ENCODE results near the gene ROR1.

The ROR1 gene

DNA sequence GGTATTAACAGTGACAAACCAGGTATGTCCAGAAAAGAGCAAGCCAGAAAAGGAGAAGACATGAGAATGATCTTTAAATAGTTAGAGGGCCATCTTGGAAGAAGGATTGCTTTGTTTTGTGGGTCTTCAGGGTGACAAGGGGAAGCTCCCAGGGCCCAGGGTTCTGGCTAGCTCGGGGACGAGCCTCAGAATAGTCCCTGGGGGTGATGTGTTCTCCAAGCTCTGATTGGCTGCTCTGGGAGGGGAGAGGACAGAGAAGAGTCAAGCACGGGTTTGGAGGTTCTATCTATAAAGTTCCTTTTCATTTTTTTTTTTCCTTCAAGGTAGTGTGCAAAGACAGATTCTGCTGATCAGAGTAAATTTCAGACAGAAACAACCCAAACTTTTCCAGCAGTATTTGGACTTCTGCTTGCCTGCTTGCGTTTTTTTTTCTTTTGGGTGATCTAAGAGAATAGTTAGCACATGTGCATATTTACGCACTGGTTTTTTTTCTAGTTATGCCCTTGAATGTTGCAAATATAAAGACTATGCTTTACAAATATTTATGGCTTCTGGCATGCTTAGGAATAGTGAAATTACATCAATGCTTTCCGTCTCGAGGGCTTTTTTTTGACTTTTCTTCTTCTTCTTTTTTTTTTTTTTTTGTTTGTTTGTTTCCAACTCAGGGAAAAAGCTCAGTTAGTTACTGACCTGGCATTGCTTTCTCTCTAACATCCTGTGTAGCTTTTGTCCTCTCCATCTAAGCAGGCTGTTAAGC is 59.7 kb downstream of the ROR1 start:
- in situ Hi-C loops (cut with HindIII; ENCODE audit: low pct_ligation_motif_present, low pct_unique_long_range_greater_than_20kb, low sequenced_read_pairs) = no loop called here
- DNase-seq = no peak

DNA sequence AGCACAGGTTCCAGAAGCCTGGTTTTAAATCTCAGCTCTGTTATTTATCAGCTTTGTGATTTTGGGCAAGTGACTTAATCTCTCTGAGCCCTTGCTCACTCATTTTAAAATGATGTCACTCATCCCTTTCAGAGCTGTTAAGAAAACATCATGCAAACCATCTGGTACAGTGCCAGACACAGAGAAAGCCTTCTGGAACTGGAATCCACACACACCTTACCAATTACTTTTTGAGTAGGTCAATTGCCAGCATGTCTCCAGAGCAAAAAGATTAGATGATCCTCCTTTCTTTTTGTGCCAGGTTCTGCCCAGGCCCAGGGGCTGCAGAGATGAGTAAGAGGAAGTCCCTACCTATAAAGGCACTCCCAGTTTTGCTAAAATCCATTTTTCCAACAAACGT is 61.3 kb downstream of the ROR1 start:
- in situ Hi-C loops (cut with HindIII; ENCODE audit: low pct_ligation_motif_present, low pct_unique_long_range_greater_than_20kb, low sequenced_read_pairs) = no loop called here

DNA sequence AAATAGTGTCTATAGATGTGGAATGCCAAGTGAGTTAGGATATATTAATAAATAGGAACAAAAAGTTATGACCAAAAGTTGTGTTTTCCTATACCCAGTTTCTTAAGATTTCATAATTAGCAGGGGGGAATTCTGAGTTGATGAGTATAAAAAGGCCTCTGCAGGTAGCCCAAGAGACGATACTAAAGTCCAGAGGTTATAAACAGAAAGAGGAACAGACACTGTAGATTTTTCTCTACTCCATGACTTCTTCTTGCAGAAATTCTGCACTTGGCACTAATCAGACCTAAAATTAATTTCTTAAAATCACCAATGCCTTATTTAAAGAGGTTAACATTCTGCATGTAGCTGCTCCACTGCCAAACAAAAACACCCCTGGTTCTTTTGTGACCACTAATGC is 62.6 kb downstream of the ROR1 start:
- no peak for DNase-seq
- in situ Hi-C loops (cut with HindIII; ENCODE audit: low pct_ligation_motif_present, low pct_unique_long_range_greater_than_20kb, low sequenced_read_pairs) = no loop called here

More for the DNA sequence above, 61.3 kb downstream of the ROR1 start:
- DNase-seq = no peak

DNA sequence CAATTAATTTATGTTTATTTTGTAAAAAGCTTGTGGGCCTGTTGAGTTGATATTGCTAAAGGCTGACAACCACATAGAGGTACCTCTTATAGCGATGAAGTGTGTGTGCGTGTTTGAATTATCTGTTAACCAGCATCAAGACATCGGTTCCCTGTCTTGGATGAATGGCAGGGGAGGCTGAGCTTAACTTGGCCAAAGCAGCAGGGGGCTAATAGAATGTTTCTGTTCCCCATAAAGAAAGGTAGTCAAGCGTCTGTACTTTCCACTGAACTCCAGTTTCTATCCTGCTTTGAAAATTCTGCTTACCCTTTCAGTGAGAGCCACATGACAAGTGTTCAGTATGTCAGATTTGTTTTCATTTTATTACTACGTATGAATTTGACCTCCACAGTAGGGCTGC is 63.0 kb downstream of the ROR1 start:
- in situ Hi-C loops (cut with HindIII; ENCODE audit: low pct_ligation_motif_present, low pct_unique_long_range_greater_than_20kb, low sequenced_read_pairs) = no loop called here
- no peak for DNase-seq

DNA sequence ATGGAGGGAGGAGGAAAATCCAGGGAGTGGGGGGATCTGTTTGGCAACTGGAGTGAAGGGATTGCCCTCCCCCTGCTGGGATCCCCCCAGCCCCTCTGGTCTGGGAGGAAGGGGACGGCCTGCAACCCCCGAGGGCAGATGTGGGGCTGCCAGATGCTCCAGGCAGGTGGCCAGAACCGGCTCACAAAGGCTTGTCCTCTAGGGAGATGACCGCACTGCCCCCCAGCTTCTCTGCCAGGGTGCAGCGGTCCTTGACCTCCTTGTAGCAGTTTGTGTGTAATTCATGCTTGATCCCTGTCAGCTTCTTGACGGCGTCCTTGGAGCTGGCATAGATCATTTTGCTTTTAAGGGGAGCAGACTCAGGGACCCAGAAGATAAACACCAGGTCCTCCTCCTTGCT is 69.2 kb downstream of the ROR1 start:
- in situ Hi-C loops (cut with HindIII; ENCODE audit: low pct_ligation_motif_present, low pct_unique_long_range_greater_than_20kb, low sequenced_read_pairs) = no loop called here
- DNase-seq = no peak

DNA sequence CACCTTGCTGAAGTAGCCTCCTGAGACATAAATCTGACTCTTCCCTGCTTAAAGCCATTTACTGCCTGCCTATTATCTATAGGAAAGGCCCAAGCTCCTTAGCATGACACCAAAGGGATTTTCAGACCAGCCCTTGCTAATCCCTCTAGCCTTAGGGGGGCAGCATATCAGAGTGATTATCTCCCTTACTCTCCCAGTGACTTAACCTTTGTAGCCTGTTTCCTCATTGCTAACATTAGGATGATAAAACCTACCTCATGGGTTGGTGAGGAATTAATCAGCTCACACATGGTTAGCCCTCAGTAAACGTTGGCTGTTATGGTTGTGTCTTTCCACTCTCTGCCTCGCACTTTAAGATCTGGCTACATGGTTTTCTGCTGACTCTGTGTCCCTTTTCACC is 70.1 kb downstream of the ROR1 start:
- in situ Hi-C loops (cut with HindIII; ENCODE audit: low pct_ligation_motif_present, low pct_unique_long_range_greater_than_20kb, low sequenced_read_pairs) = no loop called here
- DNase-seq = no peak

DNA sequence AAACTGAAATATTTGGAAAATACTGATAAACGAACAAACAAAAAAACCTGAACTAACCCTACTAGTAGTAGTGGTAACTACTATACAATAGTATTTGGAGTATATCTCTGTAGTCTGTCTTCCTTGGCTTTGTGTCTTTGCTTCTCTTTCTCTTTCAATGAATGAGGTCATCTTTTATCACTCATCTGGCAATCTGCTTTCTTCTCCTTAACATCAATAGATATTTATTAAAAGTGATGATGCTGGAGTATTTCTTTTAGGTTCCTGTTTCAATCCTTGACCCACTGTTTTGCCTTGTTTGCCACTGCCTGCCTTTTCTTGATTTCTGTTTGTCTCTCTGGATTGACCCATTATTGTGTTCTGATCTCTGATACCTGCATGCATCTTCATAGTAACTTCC is 71.5 kb downstream of the ROR1 start:
- DNase-seq = no peak
- in situ Hi-C loops (cut with HindIII; ENCODE audit: low pct_ligation_motif_present, low pct_unique_long_range_greater_than_20kb, low sequenced_read_pairs) = no loop called here

DNA sequence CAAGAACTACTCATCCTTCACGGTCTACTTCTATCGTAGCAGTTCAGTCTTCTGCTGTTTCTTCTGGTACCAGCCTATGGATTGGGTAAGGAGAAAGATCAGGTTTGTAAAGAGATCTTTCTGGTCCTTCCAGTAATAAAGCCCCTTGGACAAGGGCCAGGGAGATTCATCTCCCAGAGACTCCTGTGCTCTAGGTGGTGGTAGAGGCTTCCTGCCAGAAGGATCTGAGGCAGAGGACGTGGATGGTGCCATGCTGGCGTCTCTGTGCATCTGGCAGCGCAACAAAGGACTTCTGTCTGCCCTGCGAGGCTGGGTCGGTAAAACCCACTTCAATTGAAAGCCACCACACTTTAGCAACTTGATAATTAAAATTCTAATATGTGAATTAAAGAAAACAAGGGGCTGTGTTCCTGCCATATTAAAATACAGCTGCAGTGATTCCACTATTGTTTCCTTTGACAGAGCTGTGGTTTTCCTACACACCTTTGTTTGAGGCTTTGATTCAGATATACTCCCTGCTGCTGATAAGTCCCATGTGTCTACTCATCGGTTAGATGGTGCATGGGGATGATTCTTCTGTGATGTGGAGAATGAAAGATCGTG is 73.6 kb downstream of the ROR1 start:
- in situ Hi-C loops (cut with HindIII; ENCODE audit: low pct_ligation_motif_present, low pct_unique_long_range_greater_than_20kb, low sequenced_read_pairs) = no loop called here
- DNase-seq = no peak

DNA sequence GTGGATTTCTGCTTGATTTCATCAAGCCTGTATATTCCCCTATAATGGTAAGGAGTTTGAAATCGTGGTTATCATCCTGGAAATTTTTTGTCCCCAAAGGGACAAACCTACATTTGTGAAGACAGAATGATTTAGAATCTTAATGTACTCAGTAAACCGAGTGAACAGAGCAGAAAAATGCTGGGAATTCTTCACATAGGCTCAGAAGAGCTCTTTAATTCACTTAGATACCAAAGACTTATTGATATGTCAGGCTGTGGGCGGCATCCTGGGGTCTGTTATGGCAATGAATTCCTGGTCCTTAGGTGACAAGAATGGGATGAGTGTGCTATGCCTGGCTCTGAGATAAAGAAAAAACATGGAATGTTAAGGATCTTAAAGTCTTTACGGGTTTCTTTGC is 74.9 kb downstream of the ROR1 start:
- in situ Hi-C loops (cut with HindIII; ENCODE audit: low pct_ligation_motif_present, low pct_unique_long_range_greater_than_20kb, low sequenced_read_pairs) = no loop called here
- DNase-seq = no peak

DNA sequence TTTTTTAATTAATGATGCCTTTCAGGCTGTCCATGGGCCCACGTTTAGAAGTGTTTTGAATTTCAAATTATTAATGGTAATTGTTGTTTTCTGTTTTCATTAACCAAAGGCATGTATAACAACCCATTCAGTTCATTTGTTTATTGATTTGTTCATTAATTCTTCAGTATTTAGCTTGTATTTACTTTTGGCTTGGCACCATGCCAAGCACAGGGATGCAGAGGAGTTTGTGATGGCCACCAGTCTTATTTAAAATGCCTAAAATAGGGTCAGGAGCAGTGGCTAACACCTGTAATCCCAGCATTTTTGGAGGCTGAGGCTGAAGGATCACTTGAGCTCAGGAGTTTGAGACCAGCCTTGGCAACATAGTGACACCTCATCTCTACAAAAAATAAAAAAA is 75.3 kb downstream of the ROR1 start:
- DNase-seq = no peak
- in situ Hi-C loops (cut with HindIII; ENCODE audit: low pct_ligation_motif_present, low pct_unique_long_range_greater_than_20kb, low sequenced_read_pairs) = no loop called here

DNA sequence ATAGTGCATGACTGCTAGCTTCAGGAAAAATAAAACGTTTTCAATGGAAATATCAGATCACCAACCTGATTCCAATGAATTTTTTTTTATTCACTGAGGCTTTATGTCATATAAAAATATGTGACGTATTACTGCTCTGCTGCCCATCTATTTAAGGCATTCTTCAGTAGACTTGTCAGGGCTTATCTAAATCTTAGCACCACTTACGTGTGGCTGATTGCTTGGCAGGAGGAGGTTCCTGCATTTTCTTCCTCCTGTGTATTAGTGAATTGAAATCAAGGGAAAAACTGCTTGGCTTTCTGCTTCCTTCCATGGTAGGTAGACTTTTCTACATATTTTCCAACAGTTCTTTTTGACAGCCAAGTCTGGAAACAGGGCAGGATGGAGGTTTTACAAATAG is 80.3 kb downstream of the ROR1 start:
- in situ Hi-C loops (cut with HindIII; ENCODE audit: low pct_ligation_motif_present, low pct_unique_long_range_greater_than_20kb, low sequenced_read_pairs) = no loop called here

DNA sequence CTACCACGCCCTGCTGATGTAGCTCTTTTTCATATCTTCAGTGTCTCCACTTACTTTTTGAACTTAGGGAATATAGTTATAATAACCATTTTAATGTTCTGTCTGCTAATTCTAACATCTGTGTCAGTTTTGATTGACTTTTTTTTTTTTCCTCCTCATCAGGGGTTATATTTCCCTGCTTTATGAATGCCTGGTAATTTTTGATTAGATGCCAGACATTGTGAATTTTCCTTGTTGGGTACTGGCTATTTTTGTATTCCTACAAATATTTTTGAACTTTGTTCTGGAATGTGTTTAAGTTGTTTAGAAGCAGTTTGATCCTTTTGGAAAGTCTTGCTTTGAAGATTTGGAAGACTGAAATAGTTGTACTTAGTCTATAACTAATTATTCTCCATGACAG is 82.1 kb downstream of the ROR1 start:
- DNase-seq = no peak
- in situ Hi-C loops (cut with HindIII; ENCODE audit: low pct_ligation_motif_present, low pct_unique_long_range_greater_than_20kb, low sequenced_read_pairs) = no loop called here

More for the DNA sequence above, 80.3 kb downstream of the ROR1 start:
- DNase-seq = no peak

DNA sequence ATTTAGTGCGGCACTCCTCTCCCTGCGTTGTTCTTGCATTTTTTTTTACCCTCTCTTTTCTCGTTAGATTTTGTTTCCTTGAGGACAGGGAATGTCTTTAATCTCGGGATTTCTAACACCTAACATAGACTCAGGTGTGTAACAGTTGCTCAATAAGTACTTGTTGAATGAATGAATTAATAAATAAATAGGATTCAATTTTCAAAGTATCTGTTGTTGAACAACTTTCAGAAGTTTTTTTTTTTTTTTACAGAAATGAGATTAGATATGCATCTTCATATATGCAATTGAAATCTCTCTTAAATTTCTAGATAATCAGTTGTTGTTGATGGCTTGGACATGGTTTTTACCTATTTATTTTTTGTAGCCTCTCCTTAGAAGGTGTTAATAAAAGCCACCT is 83.1 kb downstream of the ROR1 start:
- in situ Hi-C loops (cut with HindIII; ENCODE audit: low pct_ligation_motif_present, low pct_unique_long_range_greater_than_20kb, low sequenced_read_pairs) = no loop called here
- DNase-seq = no peak

DNA sequence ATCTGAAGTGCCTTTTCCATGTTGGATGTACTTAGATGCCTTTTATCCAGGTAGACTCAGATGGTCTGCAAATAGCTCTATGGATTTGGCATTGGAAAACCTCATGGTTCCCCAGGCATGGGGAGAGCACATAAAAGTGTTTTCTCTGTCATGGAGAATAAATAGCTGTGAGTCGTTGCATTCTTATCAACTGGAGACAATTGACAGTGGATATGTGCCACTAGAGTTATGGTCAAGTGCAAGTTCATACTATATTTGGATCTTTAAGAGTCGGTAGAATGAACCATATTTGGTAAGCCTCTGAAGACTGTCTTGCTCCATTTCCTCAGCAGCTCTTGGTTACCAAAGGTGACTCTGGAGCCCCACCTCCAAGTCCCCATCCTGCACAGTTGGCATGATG is 83.7 kb downstream of the ROR1 start:
- no peak for DNase-seq
- in situ Hi-C loops (cut with HindIII; ENCODE audit: low pct_ligation_motif_present, low pct_unique_long_range_greater_than_20kb, low sequenced_read_pairs) = no loop called here

DNA sequence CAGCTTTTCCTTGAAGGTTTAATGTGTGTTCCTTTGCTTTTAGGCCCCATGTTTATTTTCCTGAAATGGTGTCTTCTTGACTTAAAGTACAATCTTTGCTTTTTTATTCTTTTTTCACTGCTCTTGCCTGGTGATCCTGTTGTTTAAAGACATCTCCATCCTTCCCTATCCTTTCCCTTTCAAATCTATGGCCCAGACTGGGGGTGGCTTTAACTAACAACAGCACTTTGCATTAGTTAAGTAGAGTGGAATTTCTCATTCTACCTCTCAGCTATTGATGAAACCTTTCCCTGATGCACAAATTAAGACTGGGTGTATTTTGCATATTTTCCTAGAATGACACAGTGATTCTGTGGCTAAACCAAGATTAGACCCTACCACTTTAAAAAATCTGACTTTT is 84.3 kb downstream of the ROR1 start:
- in situ Hi-C loops (cut with HindIII; ENCODE audit: low pct_ligation_motif_present, low pct_unique_long_range_greater_than_20kb, low sequenced_read_pairs) = no loop called here
- no peak for DNase-seq

DNA sequence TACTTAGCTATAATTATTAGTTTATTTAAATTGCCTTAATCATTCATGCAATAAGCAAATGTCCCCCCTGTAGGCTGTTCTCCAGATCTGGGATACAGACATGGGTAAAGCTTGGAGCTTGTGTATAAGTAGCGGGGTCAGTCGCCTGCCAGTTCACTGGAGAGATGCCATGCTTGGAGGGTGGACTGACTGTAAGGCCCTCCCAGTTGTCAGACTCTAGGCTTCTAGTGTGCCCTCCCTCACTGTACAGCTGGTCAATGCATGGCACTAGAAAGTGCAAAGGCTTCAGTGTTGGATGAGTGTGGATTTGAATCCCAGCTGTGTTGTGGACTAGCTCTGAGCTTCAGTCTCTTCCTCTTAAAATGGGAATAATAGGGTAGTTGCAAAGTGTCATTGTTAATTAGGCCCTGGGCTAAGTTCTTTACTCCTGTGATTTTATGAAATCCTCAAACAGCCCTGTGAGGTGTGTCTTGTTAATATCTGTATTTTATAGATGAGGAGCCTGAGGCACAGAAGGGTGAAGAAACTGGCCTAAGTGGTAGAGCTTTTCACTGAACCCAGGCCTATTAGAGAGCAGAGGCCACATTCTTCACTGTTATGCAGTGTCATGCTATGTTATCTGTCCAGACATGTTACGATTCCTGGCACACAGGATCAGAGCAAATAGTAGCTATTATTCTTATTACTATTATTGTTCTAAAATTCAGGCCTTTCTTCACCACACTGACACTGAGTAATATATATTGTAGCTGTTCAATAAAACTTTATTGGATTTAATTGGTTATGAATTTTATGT is 85.9 kb downstream of the ROR1 start:
- no peak for DNase-seq
- in situ Hi-C loops (cut with HindIII; ENCODE audit: low pct_ligation_motif_present, low pct_unique_long_range_greater_than_20kb, low sequenced_read_pairs) = no loop called here

DNA sequence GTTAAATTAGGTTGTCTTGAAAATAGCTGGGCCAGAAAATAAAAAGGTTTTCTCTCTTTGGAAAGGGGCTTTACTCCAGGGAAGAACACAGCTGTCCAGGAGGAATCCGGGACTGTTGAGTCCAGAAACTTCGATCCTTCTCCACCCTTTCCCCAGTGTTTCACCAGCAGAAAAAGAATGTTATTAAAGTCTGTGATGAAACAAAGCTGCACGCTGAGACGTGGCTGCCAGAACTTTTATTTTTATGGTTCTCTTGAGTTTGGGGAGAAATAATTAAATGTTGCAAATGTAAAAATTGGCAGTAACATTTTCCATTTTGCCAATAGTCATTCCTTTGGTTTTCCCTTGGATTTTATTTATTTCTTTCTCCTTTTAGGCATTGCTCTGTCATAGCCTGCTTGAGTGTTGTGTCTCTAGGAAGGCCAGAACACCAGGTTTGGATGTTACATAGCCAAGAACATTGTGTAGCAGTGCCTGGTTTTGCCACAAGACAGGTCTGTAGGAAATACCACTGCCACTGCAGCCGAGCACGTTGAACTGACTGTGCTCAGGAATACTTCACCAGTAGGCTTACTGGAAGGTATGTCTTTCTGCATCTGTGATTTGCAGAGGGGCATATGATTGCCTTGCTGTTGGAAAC is 87.4 kb downstream of the ROR1 start:
- in situ Hi-C loops (cut with HindIII; ENCODE audit: low pct_ligation_motif_present, low pct_unique_long_range_greater_than_20kb, low sequenced_read_pairs) = no loop called here
- no peak for DNase-seq

DNA sequence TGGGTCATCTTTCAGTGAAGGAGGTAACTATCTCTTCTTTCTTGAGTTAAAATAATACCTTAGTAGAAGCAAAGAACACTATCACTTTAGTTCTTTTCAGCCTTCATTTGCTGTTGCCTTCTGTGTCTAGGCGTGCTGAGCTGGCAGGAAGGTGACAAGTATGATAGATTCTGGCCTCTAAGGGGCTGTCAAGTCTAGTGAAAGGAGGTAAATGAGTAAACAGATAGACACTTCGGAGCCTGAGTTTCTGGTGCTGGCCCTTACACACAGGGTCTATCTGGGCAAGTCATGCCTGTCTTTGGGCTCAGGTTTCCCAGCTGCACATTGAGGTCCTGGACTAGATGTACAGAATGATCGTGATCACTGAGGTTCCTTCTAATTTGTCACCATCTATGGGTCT is 89.3 kb downstream of the ROR1 start:
- in situ Hi-C loops (cut with HindIII; ENCODE audit: low pct_ligation_motif_present, low pct_unique_long_range_greater_than_20kb, low sequenced_read_pairs) = no loop called here
- no peak for DNase-seq

DNA sequence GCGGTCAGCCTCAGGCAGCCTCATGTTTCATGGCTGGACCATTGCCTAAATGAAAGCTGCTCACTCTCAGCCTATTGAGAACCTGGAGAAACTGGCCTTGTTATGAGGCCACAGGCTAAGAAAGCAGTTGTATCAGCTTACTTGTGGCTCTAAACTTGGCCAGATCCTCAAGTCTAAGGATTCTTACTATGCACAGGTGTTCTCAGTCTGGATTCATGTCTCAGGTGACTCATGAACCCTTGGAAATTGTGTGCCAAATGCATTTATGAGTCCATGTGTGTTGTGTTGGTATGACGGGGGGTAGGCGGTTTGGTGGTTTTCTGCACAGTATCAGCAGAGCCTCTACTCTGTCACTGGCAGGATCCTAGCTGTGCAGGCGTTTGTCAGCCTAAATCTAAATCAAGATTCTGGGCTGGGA is 90.4 kb downstream of the ROR1 start:
- in situ Hi-C loops (cut with HindIII; ENCODE audit: low pct_ligation_motif_present, low pct_unique_long_range_greater_than_20kb, low sequenced_read_pairs) = no loop called here
- no peak for DNase-seq

All from ACHN (cell line).